Upper lobe of right lung (tissue), 1 donor: Measurements from ENCODE around the gene DEF6. TPM values are rescaled to one million over a fixed set of nuclear protein-coding genes. Genes with fewer than 3 reads are reported as not detected.
"Not testable (repeated sequence)": the region's sequence is repeated elsewhere in the genome, so short reads cannot be mapped to it uniquely, and the experiment has no call there.

Source experiments
- ATAC-seq: fragments of 200-7000 bp; cut with Tn5 transposase; one replicate; pipeline ENCODE4 v1.9.1; 2020; ENCODE audit warnings: mild to moderate bottlenecking, moderate library complexity
- DNase-seq: peaks from one replicate; pipeline ENCODE4 v3.0.0-alpha.2; 2020
- H3K27ac ChIP-seq: fragments of 200-600 bp; one replicate; pipeline ENCODE4 v1.8.0; 2022
- H3K27me3 ChIP-seq: fragments of 200-600 bp; one replicate; pipeline ENCODE4 v1.8.0; 2022; ENCODE audit warnings: mild to moderate bottlenecking
- H3K36me3 ChIP-seq: fragments of 200-600 bp; one replicate; pipeline ENCODE4 v1.8.0; 2022
- H3K4me1 ChIP-seq: fragments of 200-600 bp; one replicate; pipeline ENCODE4 v1.8.0; 2022
- H3K4me3 ChIP-seq: fragments of 200-600 bp; one replicate; pipeline ENCODE4 v1.8.0; 2022; ENCODE audit warnings: mild to moderate bottlenecking
- H3K9me3 ChIP-seq: fragments of 200-600 bp; one replicate; pipeline ENCODE4 v1.8.0; 2022
- intact Hi-C: fragments of 100-400 bp; cut with DNase I; formaldehyde crosslinking; loops from one replicate; pipeline ENCODE4 v1.11.0; 2022
- total RNA-seq: library from RNA; stranded (reverse); fragmentation: NEBNext Ultra II Directional; extraction: Animal tissue kit (Norgen Biotek cat#: 25700); gene quantifications from one replicate; pipeline ENCODE4 v1.2.1, GENCODE V29; 2021
- TF ChIP-seq, protein P1 (sequence below): fragments of 200-600 bp; IDR thresholded peaks from one replicate; pipeline ENCODE4 v1.8.0; 2022; ENCODE audit warnings: antibody characterized with exemption
- donor health status: DM: no; HTN: yes; CAD: no; lungs with severe emphysema.

Gene DEF6
- total RNA-seq, 1 donor from 2014 or later: 17.4 TPM

DNA sequence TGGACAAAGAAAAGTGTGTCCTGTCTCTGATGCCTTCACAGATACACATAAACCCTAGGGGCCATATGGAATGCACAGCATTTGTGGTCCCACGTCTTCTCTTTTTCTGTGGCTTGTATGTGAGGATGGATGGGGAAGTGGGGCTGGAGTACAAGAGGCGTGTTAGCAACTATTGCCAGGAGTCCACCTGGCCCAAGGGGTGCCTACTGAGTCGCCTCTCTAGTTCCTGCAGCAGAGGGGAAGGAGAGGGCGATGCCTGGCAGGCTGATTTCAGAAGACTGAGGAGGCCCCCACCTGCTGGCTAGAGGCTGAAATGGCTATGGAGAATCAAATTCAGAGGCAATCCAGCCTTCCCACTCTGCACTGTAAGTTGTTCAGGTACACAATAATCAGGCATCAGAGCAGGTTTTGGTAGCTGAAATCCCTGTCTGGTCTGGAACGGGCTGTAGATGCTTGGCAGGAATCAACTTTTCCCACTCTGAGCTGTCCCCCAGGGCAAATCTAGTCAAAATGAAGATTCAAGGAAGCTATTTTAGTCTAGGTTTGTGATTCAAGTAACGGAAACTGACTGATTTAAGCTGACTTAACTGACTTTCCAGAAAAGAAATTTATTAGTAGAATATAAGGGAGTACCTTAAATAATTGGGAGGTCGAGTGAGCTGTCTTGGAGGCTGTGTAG lies 29.9 kb downstream of the DEF6 start:
- Histone ChIP-seq H3K27me3 (no peaks in the 10 kb centered on the region), H3K9me3 (no peaks in the 10 kb centered on the region), H3K4me3 (no peak overlapping the region), H3K4me1 (no peaks in the 10 kb centered on the region), H3K27ac (no peak overlapping the region), H3K36me3 (no peaks in the 10 kb centered on the region)
- peak; percentile 92 for ATAC-seq
- intact Hi-C loops: no loop called here
- TF ChIP-seq, protein P1, sequence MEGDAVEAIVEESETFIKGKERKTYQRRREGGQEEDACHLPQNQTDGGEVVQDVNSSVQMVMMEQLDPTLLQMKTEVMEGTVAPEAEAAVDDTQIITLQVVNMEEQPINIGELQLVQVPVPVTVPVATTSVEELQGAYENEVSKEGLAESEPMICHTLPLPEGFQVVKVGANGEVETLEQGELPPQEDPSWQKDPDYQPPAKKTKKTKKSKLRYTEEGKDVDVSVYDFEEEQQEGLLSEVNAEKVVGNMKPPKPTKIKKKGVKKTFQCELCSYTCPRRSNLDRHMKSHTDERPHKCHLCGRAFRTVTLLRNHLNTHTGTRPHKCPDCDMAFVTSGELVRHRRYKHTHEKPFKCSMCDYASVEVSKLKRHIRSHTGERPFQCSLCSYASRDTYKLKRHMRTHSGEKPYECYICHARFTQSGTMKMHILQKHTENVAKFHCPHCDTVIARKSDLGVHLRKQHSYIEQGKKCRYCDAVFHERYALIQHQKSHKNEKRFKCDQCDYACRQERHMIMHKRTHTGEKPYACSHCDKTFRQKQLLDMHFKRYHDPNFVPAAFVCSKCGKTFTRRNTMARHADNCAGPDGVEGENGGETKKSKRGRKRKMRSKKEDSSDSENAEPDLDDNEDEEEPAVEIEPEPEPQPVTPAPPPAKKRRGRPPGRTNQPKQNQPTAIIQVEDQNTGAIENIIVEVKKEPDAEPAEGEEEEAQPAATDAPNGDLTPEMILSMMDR: peak; percentile 57
- peak; percentile 74 for DNase-seq

DNA sequence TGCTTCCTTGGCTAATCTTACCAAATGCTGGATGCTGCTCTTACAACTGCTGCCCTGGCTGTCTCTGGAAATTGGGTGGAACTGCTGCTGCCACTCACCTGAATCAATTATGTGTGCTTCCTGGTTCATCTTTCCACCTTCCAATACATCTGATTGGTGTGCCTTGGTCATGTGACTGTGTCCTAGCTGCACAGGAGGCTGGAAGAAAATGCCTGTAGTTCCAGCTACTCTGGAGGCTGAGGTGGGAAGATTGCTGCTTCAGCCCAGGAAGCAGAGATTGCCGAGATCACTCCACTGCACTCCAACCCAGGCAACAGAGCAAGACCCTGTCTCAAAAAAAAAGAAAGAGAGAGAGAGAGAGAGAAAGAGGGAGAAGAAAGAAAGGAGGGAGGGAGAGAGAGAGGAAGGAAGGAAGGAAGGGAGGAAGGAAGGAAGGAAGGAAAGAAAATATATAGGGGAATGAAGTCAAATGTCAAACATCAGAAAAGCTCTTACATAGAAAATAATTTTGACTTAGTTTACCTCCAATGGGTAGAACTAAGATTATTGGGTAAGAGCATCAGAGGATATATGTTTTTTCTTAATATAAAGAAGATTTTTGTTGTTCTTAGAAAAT lies 30.6 kb downstream of the DEF6 start:
- DNase-seq: no peak

DNA sequence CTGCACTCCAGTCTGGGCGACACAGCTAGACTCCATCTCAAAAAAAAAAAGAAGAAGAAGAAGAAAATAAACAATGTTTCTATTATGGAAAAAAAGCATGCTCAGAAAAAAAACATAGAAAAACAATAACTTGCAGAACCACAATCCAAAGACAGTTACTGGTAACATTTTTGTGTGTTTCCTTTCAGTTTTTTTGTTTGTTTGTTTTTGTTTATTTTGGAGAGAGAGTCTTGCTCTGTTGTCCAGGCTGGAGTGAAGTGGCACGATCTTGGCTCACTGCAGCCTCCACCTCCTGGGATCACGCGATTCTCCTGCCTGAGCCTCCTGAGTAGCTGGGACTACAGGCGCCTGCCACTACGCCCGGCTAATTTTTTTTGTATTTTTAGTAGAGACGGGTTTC lies 31.3 kb downstream of the DEF6 start:
- ATAC-seq, intact Hi-C loops, DNase-seq, H3K4me3 ChIP-seq, H3K36me3 ChIP-seq, H3K27ac ChIP-seq, H3K4me1 ChIP-seq, H3K27me3 ChIP-seq, H3K9me3 ChIP-seq: not testable (repeated sequence)

More for the DNA sequence above, 30.6 kb downstream of the DEF6 start:
- H3K27ac ChIP-seq: no peak overlapping the region
- no peaks in the 10 kb centered on the region for H3K27me3 ChIP-seq
- no peak for ATAC-seq
- no peaks in the 10 kb centered on the region for H3K36me3 ChIP-seq
- H3K9me3 ChIP-seq: no peaks in the 10 kb centered on the region
- no peaks in the 10 kb centered on the region for H3K4me1 ChIP-seq
- intact Hi-C loops: no loop called here
- TF ChIP-seq, protein P1: no peak
- H3K4me3 ChIP-seq: no peak overlapping the region

GRCh38 chr6:35330541-35331119 lies 33.0 kb downstream of the DEF6 start:
- Histone ChIP-seq H3K36me3 (no peaks in the 10 kb centered on the region), H3K4me1 (no peaks in the 10 kb centered on the region), H3K4me3 (no peak overlapping the region), H3K27me3 (no peaks in the 10 kb centered on the region), H3K9me3 (no peaks in the 10 kb centered on the region), H3K27ac (no peak overlapping the region)
- ATAC-seq (no peak), DNase-seq (no peak)
- intact Hi-C loops: no loop called here
- TF ChIP-seq, protein P1: no peak

DNA sequence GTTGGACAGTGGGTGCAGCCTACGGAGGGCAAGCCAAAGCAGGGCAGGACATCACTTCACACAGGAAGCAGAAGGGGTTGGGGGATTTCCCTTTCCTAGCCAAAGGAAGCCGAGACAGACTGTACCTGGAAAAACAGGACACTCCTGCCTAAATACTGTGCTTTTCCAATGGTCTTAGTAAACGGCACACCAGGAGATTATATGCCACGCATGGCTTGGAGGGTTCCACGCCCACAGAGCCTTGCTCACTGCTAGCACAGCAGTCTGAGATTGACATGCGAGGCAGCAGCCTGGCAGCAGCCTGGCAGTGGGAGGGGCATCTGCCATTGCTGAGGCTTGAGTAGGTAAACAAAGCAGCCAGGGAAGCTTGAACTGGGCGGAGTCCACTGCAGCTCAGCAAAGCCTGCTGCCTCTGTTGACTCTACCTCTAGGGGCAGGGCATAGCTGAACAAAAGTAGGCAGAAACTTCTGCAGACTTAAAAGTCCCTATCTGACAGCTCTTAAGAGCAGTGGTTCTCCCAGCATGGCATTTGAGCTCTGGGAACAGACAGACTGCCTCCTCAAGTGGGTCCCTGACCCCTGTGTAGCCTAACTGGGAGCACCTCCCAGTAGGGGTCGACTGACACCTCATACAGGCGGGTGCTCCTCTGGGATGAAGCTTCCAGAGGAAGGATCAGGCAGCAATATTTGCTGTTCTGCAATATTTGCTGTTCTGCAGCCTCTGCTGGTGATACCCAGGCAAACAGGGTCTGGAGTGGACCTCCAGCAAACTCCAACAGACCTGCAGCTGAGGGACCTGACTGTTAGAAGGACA lies 34.7 kb downstream of the DEF6 start:
- peak; percentile 89 for DNase-seq
- TF ChIP-seq, protein P1: peak; percentile 26
- H3K4me3 ChIP-seq, H3K4me1 ChIP-seq, H3K9me3 ChIP-seq, H3K27me3 ChIP-seq, intact Hi-C loops, H3K36me3 ChIP-seq, H3K27ac ChIP-seq: not testable (repeated sequence)
- peak; percentile 95 for ATAC-seq
